HEK293 (cell line): ENCODE results near the gene AUP1.

Experiments
- CTCF ChIA-PET: fragments of 350-600 bp; formaldehyde crosslinking; extraction: SDS; loops from one replicate; lab custom pipeline; 2021; ENCODE audit warnings: antibody characterized with exemption; lab: Yijun Ruan, JAX
- POLR2A ChIA-PET: fragments of 300-600 bp; formaldehyde crosslinking; extraction: SDS; loops from one replicate; lab custom pipeline; 2020; ENCODE audit warnings: antibody characterized with exemption, inconsistent platforms; lab: Yijun Ruan, JAX
- H3K27ac ChIP-seq: fragments of 200-500 bp; sonication (Bioruptor generic); 2 replicates; pipeline ENCODE4 v1.5.1; 2014; ENCODE audit warnings: low read depth, low read length, control low read depth, inconsistent platforms; ENCODE audit errors: extremely low read depth
- H3K36me3 ChIP-seq, 2 experiments: fragments of 200-500 bp in 1 of 2; sonication (Bioruptor generic) in 1 of 2; 1 replicate in 1 of 2; 2 replicates in 1 of 2; pipeline ENCODE4 v1.5.1; 2014 to 2017; ENCODE audit warnings: inconsistent platforms in 2 of 2, low read length in 2 of 2; ENCODE audit not compliant: control insufficient read depth in 2 of 2, insufficient read depth in 1 of 2
- H3K4me1 ChIP-seq: fragments of 200-500 bp; sonication (Bioruptor generic); 2 replicates; pipeline ENCODE4 v1.5.1; 2014; ENCODE audit warnings: mild to moderate bottlenecking, low read length, inconsistent platforms; ENCODE audit not compliant: control insufficient read depth, insufficient read depth
- H3K4me3 ChIP-seq: 2 replicates; pipeline ENCODE4 v1.5.1; 2011; ENCODE audit warnings: low read depth, mild to moderate bottlenecking, control low read depth, low read length, moderate library complexity
- H3K9me3 ChIP-seq: fragments of 200-500 bp; sonication (Bioruptor generic); 2 replicates; pipeline ENCODE4 v1.5.1; 2014; ENCODE audit warnings: low read depth, low read length, inconsistent platforms; ENCODE audit not compliant: control insufficient read depth, insufficient read depth
- AEBP2 ChIP-seq: fragments of 450-650 bp; formaldehyde crosslinking; IDR thresholded peaks from 2 replicates; pipeline ENCODE4 v1.5.1; 2016; ENCODE audit warnings: missing biosample characterization, missing genetic modification characterization, borderline replicate concordance
- GLIS1 ChIP-seq: fragments of 450-650 bp; formaldehyde crosslinking; IDR thresholded peaks from 2 replicates; pipeline ENCODE4 v1.5.1; 2016; ENCODE audit warnings: missing biosample characterization, missing genetic modification characterization
- HOXC10 ChIP-seq: sonication (generic); formaldehyde crosslinking; IDR thresholded peaks from 2 replicates; pipeline ENCODE4 v1.8.1; 2023; ENCODE audit warnings: mild to moderate bottlenecking, missing genetic modification reagents
- KLF8 ChIP-seq: fragments of 450-650 bp; formaldehyde crosslinking; IDR thresholded peaks from 2 replicates; pipeline ENCODE4 v1.5.1; 2016; ENCODE audit warnings: missing biosample characterization, missing genetic modification characterization
- OSR2 ChIP-seq: fragments of 450-650 bp; formaldehyde crosslinking; IDR thresholded peaks from 2 replicates; pipeline ENCODE4 v1.5.1; 2016; ENCODE audit warnings: missing biosample characterization, missing genetic modification characterization
- PRDM1 ChIP-seq: fragments of 450-650 bp; formaldehyde crosslinking; IDR thresholded peaks from 2 replicates; pipeline ENCODE4; 2016; ENCODE audit warnings: missing biosample characterization, missing genetic modification characterization
- PRDM4 ChIP-seq: fragments of 450-650 bp; formaldehyde crosslinking; IDR thresholded peaks from 2 replicates; pipeline ENCODE4 v1.5.1; 2017; ENCODE audit warnings: missing biosample characterization, missing genetic modification characterization
- SALL2 ChIP-seq: fragments of 450-650 bp; formaldehyde crosslinking; IDR thresholded peaks from 2 replicates; pipeline ENCODE4 v1.5.0; 2017; ENCODE audit warnings: missing biosample characterization, mild to moderate bottlenecking, missing genetic modification characterization, borderline replicate concordance
- SCRT1 ChIP-seq: fragments of 450-650 bp; formaldehyde crosslinking; IDR thresholded peaks from 2 replicates; pipeline ENCODE4 v1.5.1; 2016; ENCODE audit warnings: missing biosample characterization, missing genetic modification characterization, borderline replicate concordance
- YY1 ChIP-seq: fragments of 450-650 bp; formaldehyde crosslinking; IDR thresholded peaks from 2 replicates; pipeline ENCODE4 v1.5.1; 2018; ENCODE audit warnings: missing biosample characterization, missing genetic modification characterization
- ZBTB26 ChIP-seq: fragments of 450-650 bp; formaldehyde crosslinking; optimal IDR thresholded peaks from 2 replicates; pipeline ENCODE3; 2016; ENCODE audit warnings: missing biosample characterization, mild to moderate bottlenecking, missing genetic modification characterization
- ZBTB44 ChIP-seq: fragments of 450-650 bp; IDR thresholded peaks from 2 replicates; pipeline ENCODE4 v1.5.1; 2018; ENCODE audit warnings: missing biosample characterization, mild to moderate bottlenecking, missing genetic modification characterization
- ZBTB7A ChIP-seq: fragments of 450-650 bp; formaldehyde crosslinking; IDR thresholded peaks from 2 replicates; pipeline ENCODE4 v1.5.1; 2016; ENCODE audit warnings: low read depth, missing biosample characterization, missing genetic modification characterization
- ZNF140 ChIP-seq: fragments of 450-650 bp; formaldehyde crosslinking; IDR thresholded peaks from 2 replicates; pipeline ENCODE4 v1.5.1; 2016; ENCODE audit warnings: missing biosample characterization, missing genetic modification characterization
- ZNF184 ChIP-seq: fragments of 450-650 bp; IDR thresholded peaks from 2 replicates; pipeline ENCODE4 v1.5.1; 2018; ENCODE audit warnings: missing biosample characterization, mild to moderate bottlenecking, missing genetic modification characterization
- ZNF19 ChIP-seq: fragments of 450-650 bp; formaldehyde crosslinking; IDR thresholded peaks from 2 replicates; pipeline ENCODE4; 2016; ENCODE audit warnings: missing biosample characterization, missing genetic modification characterization, low read depth
- ZNF221 ChIP-seq: fragments of 450-650 bp; formaldehyde crosslinking; IDR thresholded peaks from 2 replicates; pipeline ENCODE4 v1.5.1; 2017; ENCODE audit warnings: missing biosample characterization, missing genetic modification characterization, borderline replicate concordance
- ZNF248 ChIP-seq: fragments of 450-650 bp; formaldehyde crosslinking; IDR thresholded peaks from 2 replicates; pipeline ENCODE4 v1.5.1; 2017; ENCODE audit warnings: missing biosample characterization, missing genetic modification characterization
- ZNF335 ChIP-seq: fragments of 450-650 bp; formaldehyde crosslinking; conservative IDR thresholded peaks from 2 replicates; pipeline ENCODE4 v1.5.1; 2016; ENCODE audit warnings: missing biosample characterization, missing genetic modification characterization
- ZNF350 ChIP-seq: fragments of 450-650 bp; formaldehyde crosslinking; IDR thresholded peaks from 2 replicates; pipeline ENCODE4 v1.5.0; 2017; ENCODE audit warnings: missing biosample characterization, mild to moderate bottlenecking, missing genetic modification characterization
- ZNF416 ChIP-seq: fragments of 450-650 bp; formaldehyde crosslinking; IDR thresholded peaks from 2 replicates; pipeline ENCODE4 v1.5.1; 2016; ENCODE audit warnings: missing biosample characterization, missing genetic modification characterization
- ZNF449 ChIP-seq: fragments of 450-650 bp; formaldehyde crosslinking; IDR thresholded peaks from 2 replicates; pipeline ENCODE4 v1.5.1; 2017; ENCODE audit warnings: missing biosample characterization, mild to moderate bottlenecking, missing genetic modification characterization, moderate library complexity
- ZNF501 ChIP-seq: fragments of 450-650 bp; formaldehyde crosslinking; IDR thresholded peaks from 2 replicates; pipeline ENCODE4 v1.5.1; 2016; ENCODE audit warnings: missing biosample characterization, missing genetic modification characterization
- ZNF513 ChIP-seq: fragments of 450-650 bp; IDR thresholded peaks from 2 replicates; pipeline ENCODE4 v1.5.1; 2018; ENCODE audit warnings: missing biosample characterization, missing genetic modification characterization
- ZNF548 ChIP-seq: fragments of 450-650 bp; formaldehyde crosslinking; IDR thresholded peaks from 2 replicates; pipeline ENCODE4 v1.5.1; 2016; ENCODE audit warnings: missing biosample characterization, missing genetic modification characterization
- ZNF670 ChIP-seq: fragments of 450-650 bp; formaldehyde crosslinking; IDR thresholded peaks from 2 replicates; pipeline ENCODE4 v1.5.1; 2016; ENCODE audit warnings: missing biosample characterization, missing genetic modification characterization, low read depth
- ZNF701 ChIP-seq: fragments of 450-650 bp; formaldehyde crosslinking; IDR thresholded peaks from 2 replicates; pipeline ENCODE4 v1.5.1; 2016; ENCODE audit warnings: missing biosample characterization, missing genetic modification characterization
- ZNF837 ChIP-seq: fragments of 450-650 bp; formaldehyde crosslinking; IDR thresholded peaks from 2 replicates; pipeline ENCODE4 v1.5.1; 2016; ENCODE audit warnings: missing biosample characterization, missing genetic modification characterization

AUP1 gene

GRCh38 chr2:74528600-74529356 is 728 bp downstream of the AUP1 start:
- CTCF ChIA-PET = interaction anchor here (0.6 to 1.5 kb wide), 7 partner anchors 9 to 60 kb away, joined by 3 to 11 read pairs (median 3); partner anchors contain the start of genes CCDC142 and TTC31
- Histone ChIP-seq H3K36me3 (peaks cover 7 to 66% of the 10 kb centered on the region in 2 experiments; a peak in 1 of 3 replicates), H3K4me3 (peak overlapping the region; percentile 57), H3K4me1 (no peaks in the 10 kb centered on the region; the same call in 1 of the 2 replicates), H3K9me3 (no peaks in the 10 kb centered on the region), H3K27ac (peak overlapping the region; percentile 72)
- POLR2A ChIA-PET = interaction anchor here (0.6 to 2.4 kb wide), 12 partner anchors 8 to 77 kb away, joined by 3 to 18 read pairs (median 7); partner anchors contain the start of genes CCDC142, MRPL53, PCGF1 and TTC31
- TF ChIP-seq ZNF416 (tag by site-specific recombination) (no peak), ZBTB7A (tag by site-specific recombination) (0 out of 2 replicates have a peak, but pooled peaks have one; percentile 20), ZNF501 (no peak), AEBP2 (tag by site-specific recombination) (no peak), ZNF335 (no peak), ZNF350 (no peak), ZNF701 (no peak), SALL2 (tag by site-specific recombination) (no peak), ZBTB44 (tag by site-specific recombination) (no peak), ZNF670 (tag by site-specific recombination) (no peak), ZNF548 (tag by site-specific recombination) (no peak), ZNF140 (tag by site-specific recombination) (no peak), PRDM1 (no peak), OSR2 (tag by site-specific recombination) (no peak), PRDM4 (tag by site-specific recombination) (no peak), ZNF513 (tag by site-specific recombination) (no peak), ZNF837 (no peak), ZNF221 (no peak), HOXC10 (0 out of 2 replicates have a peak, but pooled peaks have one; percentile 31), ZNF19 (tag by site-specific recombination) (no peak), GLIS1 (no peak), ZNF184 (tag by site-specific recombination) (no peak), SCRT1 (tag by site-specific recombination) (peak; percentile 46; the same call in 1 of the 2 replicates), KLF8 (tag by site-specific recombination) (no peak), ZNF248 (tag by site-specific recombination) (no peak), ZBTB26 (no peak), YY1 (tag by site-specific recombination) (no peak), ZNF449 (tag by site-specific recombination) (no peak)
